Kidney (tissue), 14 donors: ENCODE measurements around the gene CPNE7. TPM values are rescaled to one million over a fixed set of nuclear protein-coding genes. Genes with fewer than 3 reads are reported as not detected.

Experiments
- DNase-seq, 5 donors: peaks; one replicate each; pipeline ENCODE4 v3.0.0-alpha.2; 2013 to 2020
- FAIRE-seq: peaks from 2 replicates; lab custom pipeline; 2012; peaks lifted over from hg19 to GRCh38; lab: Jason Lieb, UNC
- H3K27ac ChIP-seq, 2 donors: one replicate each; pipeline ENCODE4 v1.7.0; 2013; ENCODE audit warnings: low read depth in 2 of 2, low read length in 2 of 2, inconsistent platforms in 1 of 2
- H3K27me3 ChIP-seq: one replicate; pipeline ENCODE4 v1.7.1; 2013; ENCODE audit warnings: low read length, inconsistent platforms; ENCODE audit not compliant: control insufficient read depth, insufficient read depth
- H3K36me3 ChIP-seq, 3 donors: one replicate each; pipeline versions ENCODE4 v1.7.0 to v1.7.1; 2013; ENCODE audit warnings: low read length in 3 of 3, control low read depth in 1 of 3, inconsistent platforms in 1 of 3; ENCODE audit not compliant: insufficient read depth in 3 of 3, control insufficient read depth in 2 of 3
- H3K4me1 ChIP-seq, 3 donors: one replicate each; pipeline versions ENCODE4 v1.7.0 to v1.7.1; 2013; ENCODE audit warnings: low read length in 3 of 3, inconsistent platforms in 1 of 3, low read depth in 1 of 3; ENCODE audit not compliant: control insufficient read depth in 2 of 3, insufficient read depth in 2 of 3
- H3K4me3 ChIP-seq, 3 donors: one replicate each; pipeline versions ENCODE4 v1.7.0 to v1.8.1; 2013; ENCODE audit warnings: low read length in 3 of 3, control low read depth in 1 of 3, inconsistent platforms in 1 of 3
- H3K9ac ChIP-seq, 3 donors: one replicate each; pipeline versions ENCODE4 v1.7.0 to v1.7.1; 2013; ENCODE audit warnings: low read length in 3 of 3, control low read depth in 1 of 3, inconsistent platforms in 1 of 3
- H3K9me3 ChIP-seq, 3 donors: one replicate each; pipeline versions ENCODE4 v1.7.0 to v1.7.1; 2013; ENCODE audit warnings: low read length in 3 of 3, control low read depth in 1 of 3, inconsistent platforms in 1 of 3; ENCODE audit not compliant: control insufficient read depth in 2 of 3, insufficient read depth in 1 of 3
- CTCF ChIP-seq: IDR thresholded peaks from 3 replicates; pipeline ENCODE4 v1.5.1; 2012; ENCODE audit warnings: mild to moderate bottlenecking, moderate library complexity, borderline replicate concordance; ENCODE audit not compliant: insufficient read depth; ENCODE audit errors: extremely low read depth
- intact Hi-C: fragments of 100-400 bp; cut with DNase I; formaldehyde crosslinking; loops from one replicate; pipeline ENCODE4 v1.11.1; 2022
- polyA plus RNA-seq: library from polyadenylated mRNA; stranded (reverse); fragments of 350-450 nt; fragmentation: Illumina TruSeq; extraction: RNeasy Lipid Tissue Mini Kit (QIAGEN cat#74804); gene quantifications from one replicate; pipeline ENCODE4 v1.2.3, GENCODE V29; 2014; ENCODE audit warnings: low read depth, low replicate concordance; ENCODE audit not compliant: insufficient read depth
- total RNA-seq: library from RNA; stranded (reverse); fragmentation: NEBNext Ultra II Directional; extraction: Animal tissue kit (Norgen Biotek cat#: 25700); gene quantifications from one replicate; pipeline ENCODE4 v1.2.1, GENCODE V29; 2021
- donor health status: control.
- donor health status: control.
- donor health status: control.
- donor health status: control.
- donor health status: control.
- donor health status: DM: yes; HTN: yes; CAD: no.
- donor health status: Normal renal cell carcinoma (clear cell type).

CPNE7 gene
- total and polyA plus RNA-seq, 2 donors from 2014 or later: 1.5 to 13.7 TPM

GRCh38 chr16:89636663-89637062, 61.1 kb downstream of the CPNE7 start:
- no peak for TF ChIP-seq CTCF
- DNase-seq (no peak), FAIRE-seq (no peak)
- peaks cover 0 to 11% (median 4%) of the 10 kb centered on the region in 3 donors for H3K4me1 ChIP-seq
- H3K27ac ChIP-seq: no peak overlapping the region
- H3K4me3 ChIP-seq: no peak overlapping the region
- H3K9ac ChIP-seq: no peak overlapping the region
- peaks cover 0 to 4% (median 2%) of the 10 kb centered on the region in 3 donors for H3K36me3 ChIP-seq
- no peaks in the 10 kb centered on the region for H3K9me3 ChIP-seq
- peaks cover 3% of the 10 kb centered on the region for H3K27me3 ChIP-seq
- intact Hi-C loops: no loop called here

GRCh38 chr16:89637379-89637778, 61.8 kb downstream of the CPNE7 start:
- intact Hi-C loops: no loop called here

GRCh38 chr16:89638455-89638854, 62.9 kb downstream of the CPNE7 start:
- no peak for FAIRE-seq
- Histone ChIP-seq H3K4me3 (no peak overlapping the region), H3K27ac (no peak overlapping the region), H3K27me3 (peaks cover 3% of the 10 kb centered on the region), H3K4me1 (peaks cover 0 to 7% (median 3%) of the 10 kb centered on the region in 3 donors), H3K9me3 (no peaks in the 10 kb centered on the region), H3K9ac (no peak overlapping the region), H3K36me3 (peaks cover 0 to 3% (median 2%) of the 10 kb centered on the region in 3 donors)
- no peak for TF ChIP-seq CTCF
- no peak for DNase-seq
- intact Hi-C loops: no loop called here

More at GRCh38 chr16:89637379-89637778, 61.8 kb downstream of the CPNE7 start:
- Histone ChIP-seq H3K4me1 (peaks cover 0 to 11% (median 4%) of the 10 kb centered on the region in 3 donors), H3K36me3 (peaks cover 0 to 4% (median 2%) of the 10 kb centered on the region in 3 donors), H3K4me3 (no peak overlapping the region), H3K9ac (no peak overlapping the region), H3K9me3 (no peaks in the 10 kb centered on the region), H3K27ac (no peak overlapping the region), H3K27me3 (peaks cover 3% of the 10 kb centered on the region)
- no peak for TF ChIP-seq CTCF
- DNase-seq (no peak), FAIRE-seq (no peak)

GRCh38 chr16:89639385-89639784, 63.8 kb downstream of the CPNE7 start:
- no peak overlapping the region for H3K27ac ChIP-seq

More at GRCh38 chr16:89639385-89639784, 63.8 kb downstream of the CPNE7 start:
- Histone ChIP-seq H3K9me3 (no peaks in the 10 kb centered on the region), H3K9ac (no peak overlapping the region), H3K27me3 (peaks cover 3% of the 10 kb centered on the region), H3K4me1 (peaks cover 0 to 4% (median 0%) of the 10 kb centered on the region in 3 donors), H3K36me3 (no peaks in the 10 kb centered on the region), H3K4me3 (no peak overlapping the region)
- no peak for DNase-seq
- intact Hi-C loops: no loop called here
- no peak for TF ChIP-seq CTCF
- FAIRE-seq: no peak
